ENCODE results near the gene PADI1.

GRCh38 chr1:17189632-17189990 lies 15.3 kb upstream of the PADI1 start:
- TF ChIP-seq REST (tag by site-specific recombination; IDR thresholded peaks at IDR 0.05) (no peak), PBX3 (CRISPR knock-in tag; IDR thresholded peaks at IDR 0.05) (no peak), ZNF112 (tag by site-specific recombination; IDR thresholded peaks at IDR 0.05) (no peak), ZBTB49 (tag by site-specific recombination; IDR thresholded peaks at IDR 0.05; ENCODE audit: low read depth) (no peak), ZSCAN18 (tag by site-specific recombination; IDR thresholded peaks at IDR 0.05) (no peak), ZNF558 (tag by site-specific recombination; IDR thresholded peaks at IDR 0.05) (no peak), CTCF (tag by site-specific recombination; IDR thresholded peaks at IDR 0.05) (no peak), EGR2 (tag by site-specific recombination; IDR thresholded peaks at IDR 0.05; ENCODE audit: low read depth) (no peak), SCRT2 (tag by site-specific recombination; IDR thresholded peaks at IDR 0.05) (no peak), ZNF629 (tag by site-specific recombination; IDR thresholded peaks at IDR 0.05) (no peak), ZNF76 (tag by site-specific recombination; IDR thresholded peaks at IDR 0.05; ENCODE audit: borderline replicate concordance, low read depth) (no peak), ZNF777 (tag by site-specific recombination; IDR thresholded peaks at IDR 0.05; ENCODE audit: borderline replicate concordance) (no peak)

Data from HEK293 (cell line).